CD4-positive, alpha-beta T cell (primary cell): ENCODE data around the gene PADI4. TPM values are rescaled to one million over a fixed set of nuclear protein-coding genes. Genes with fewer than 3 reads are reported as not detected.

Experiments
- ATAC-seq: fragments of 200-7000 bp; cut with Tn5 transposase; one replicate; pipeline ENCODE4 v1.10.0; 2022; ENCODE audit warnings: mild to moderate bottlenecking; ENCODE audit not compliant: poor library complexity
- CTCF ChIA-PET: fragments of 350-600 bp; sonication (Branson Sonifier 250); formaldehyde crosslinking; loops from one replicate; lab custom pipeline; 2021; ENCODE audit warnings: antibody characterized with exemption, inconsistent platforms; lab: Charles Lee
- POLR2A ChIA-PET: fragments of 350-600 bp; sonication (Branson Sonifier 250); formaldehyde crosslinking; loops from one replicate; lab custom pipeline; 2021; ENCODE audit warnings: antibody characterized with exemption, inconsistent platforms; lab: Charles Lee
- DNase-seq, 14 experiments: peaks; one replicate each; pipeline ENCODE4 v3.0.0-alpha.2; 2013 to 2020; ENCODE audit warnings: mixed read lengths in 2 of 14
- H3K27ac ChIP-seq, 2 donors: one replicate each; pipeline versions ENCODE4 v1.5.1 to v1.7.0; 2013; ENCODE audit warnings: low read length in 2 of 2, low read depth in 1 of 2, mild to moderate bottlenecking in 1 of 2
- H3K27me3 ChIP-seq, 2 experiments: 1 replicate in 1 of 2; 2 replicates in 1 of 2; pipeline versions ENCODE4 v1.6.1 to v1.7.0; 2013; ENCODE audit warnings: low read length in 2 of 2, control low read depth in 1 of 2, mild to moderate bottlenecking in 1 of 2, moderate library complexity in 1 of 2; ENCODE audit not compliant: insufficient read depth in 2 of 2, control insufficient read depth in 1 of 2
- H3K36me3 ChIP-seq: one replicate; pipeline ENCODE4 v1.6.1; 2013; ENCODE audit warnings: low read length, control low read depth; ENCODE audit not compliant: insufficient read depth
- H3K4me1 ChIP-seq: one replicate; pipeline ENCODE4 v1.6.1; 2013; ENCODE audit warnings: low read length, control low read depth; ENCODE audit not compliant: insufficient read depth
- H3K4me3 ChIP-seq: one replicate; pipeline ENCODE4 v1.5.1; 2013; ENCODE audit warnings: mild to moderate bottlenecking, low read length, moderate library complexity
- H3K9me3 ChIP-seq, 2 experiments: 1 replicate in 1 of 2; 2 replicates in 1 of 2; pipeline versions ENCODE4 v1.6.1 to v1.7.0; 2013; ENCODE audit warnings: low read length in 2 of 2, mild to moderate bottlenecking in 2 of 2, control low read depth in 1 of 2, moderate library complexity in 1 of 2; ENCODE audit not compliant: control insufficient read depth in 1 of 2, insufficient read depth in 1 of 2
- H3K27ac Mint-ChIP-seq: one replicate; pipeline ENCODE4 v1.8.0; 2020; ENCODE audit warnings: mixed read lengths
- H3K27me3 Mint-ChIP-seq: one replicate; pipeline ENCODE4 v1.8.0; 2021; ENCODE audit warnings: mixed read lengths
- H3K36me3 Mint-ChIP-seq: one replicate; pipeline ENCODE4 v1.8.0; 2021; ENCODE audit warnings: low read depth, mixed read lengths
- H3K4me1 Mint-ChIP-seq: one replicate; pipeline ENCODE4 v1.8.0; 2021; ENCODE audit warnings: low read depth, mixed read lengths
- H3K4me3 Mint-ChIP-seq: one replicate; pipeline ENCODE4 v1.8.0; 2020; ENCODE audit warnings: mild to moderate bottlenecking, mixed read lengths
- H3K9me3 Mint-ChIP-seq: one replicate; pipeline ENCODE4 v1.8.0; 2020; ENCODE audit warnings: mixed read lengths
- CTCF ChIP-seq: fragments of 200-600 bp; IDR thresholded peaks from one replicate; pipeline ENCODE4 v1.8.0; 2022; ENCODE audit warnings: antibody characterized with exemption, mild to moderate bottlenecking
- intact Hi-C, 2 experiments: fragments of 100-400 bp; cut with DNase I in 1 of 2; cut with micrococcal nuclease in 1 of 2; formaldehyde crosslinking; loops; one replicate each; pipeline versions ENCODE4 v1.15.1 to v1.9.0; 2023 to 2025; cut with DNase I, micrococcal nuclease
- total RNA-seq, 174 experiments: library from RNA in 2 of 174; stranded (reverse) in 2 of 174; gene quantifications; one replicate each; pipeline ENCODE4 v1.2.3 and lab custom pipeline; 2021 to 2026

The PADI4 gene
- total RNA-seq, 2 experiments from 2014 or later, result 0.41 to 0.75 TPM

GRCh38 chr1:17277511-17278159, 30.4 kb upstream of the PADI4 start:
- no peaks in the 10 kb centered on the region for H3K27me3 ChIP-seq
- POLR2A ChIA-PET, result no interaction called here
- no peaks in the 10 kb centered on the region for H3K36me3 Mint-ChIP-seq
- no peaks in the 10 kb centered on the region for H3K4me1 ChIP-seq
- no peak overlapping the region for H3K27ac ChIP-seq
- H3K27me3 Mint-ChIP-seq, result peaks cover 22% of the 10 kb centered on the region
- no peaks in the 10 kb centered on the region for H3K36me3 ChIP-seq
- no peaks in the 10 kb centered on the region for H3K4me1 Mint-ChIP-seq
- ATAC-seq, result no peak
- intact Hi-C loops, result no loop called here
- DNase-seq, result no peak
- no peaks in the 10 kb centered on the region for H3K9me3 ChIP-seq
- no peaks in the 10 kb centered on the region for H3K9me3 Mint-ChIP-seq
- H3K27ac Mint-ChIP-seq, result no peak overlapping the region
- H3K4me3 Mint-ChIP-seq, result no peak overlapping the region
- no peak for TF ChIP-seq CTCF
- no peak overlapping the region for H3K4me3 ChIP-seq
- CTCF ChIA-PET, result no interaction called here

GRCh38 chr1:17278996-17279830, 28.8 kb upstream of the PADI4 start:
- Histone ChIP-seq H3K4me1 (no peaks in the 10 kb centered on the region), H3K27me3 (no peaks in the 10 kb centered on the region), H3K36me3 (no peaks in the 10 kb centered on the region), H3K9me3 (no peaks in the 10 kb centered on the region), H3K27ac (no peak overlapping the region), H3K4me3 (no peak overlapping the region)
- ATAC-seq, result no peak
- no peak overlapping the region for H3K27ac Mint-ChIP-seq
- ChIA-PET CTCF (no interaction called here), POLR2A (no interaction called here)
- no peaks in the 10 kb centered on the region for H3K36me3 Mint-ChIP-seq
- TF ChIP-seq CTCF, result no peak
- no peak overlapping the region for H3K4me3 Mint-ChIP-seq
- no peaks in the 10 kb centered on the region for H3K4me1 Mint-ChIP-seq
- intact Hi-C loops, result no loop called here
- DNase-seq, result no peak
- H3K9me3 Mint-ChIP-seq, result no peaks in the 10 kb centered on the region
- H3K27me3 Mint-ChIP-seq, result peaks cover 30% of the 10 kb centered on the region

- no peak for TF ChIP-seq CTCF
- POLR2A ChIA-PET, result no interaction called here
- Histone ChIP-seq H3K4me1 (no peaks in the 10 kb centered on the region), H3K27me3 (no peaks in the 10 kb centered on the region), H3K27ac (no peak overlapping the region), H3K9me3 (no peaks in the 10 kb centered on the region), H3K4me3 (no peak overlapping the region), H3K36me3 (no peaks in the 10 kb centered on the region)
- Mint-ChIP-seq H3K4me1 (no peaks in the 10 kb centered on the region), H3K4me3 (no peak overlapping the region), H3K27me3 (peaks cover 28% of the 10 kb centered on the region), H3K36me3 (no peaks in the 10 kb centered on the region), H3K27ac (no peak overlapping the region), H3K9me3 (no peaks in the 10 kb centered on the region)
- no peak for ATAC-seq
- CTCF ChIA-PET, result no interaction called here
- DNase-seq, result no peak
- intact Hi-C loops, result no loop called here
Measured at GRCh38 chr1:17280436-17280835, 27.6 kb upstream of the PADI4 start.
